Nephron (organoid): ENCODE data around the gene ZNF605.
A peak's percentile ranks its signal among the peaks of the same experiment; 100 is the strongest.
"Not testable (repeated sequence)": the region's sequence is repeated elsewhere in the genome, so short reads cannot be mapped to it uniquely, and the experiment has no call there.

Experiments
- H3K27ac Mint-ChIP-seq, 3 experiments: 2 replicates each; pipeline ENCODE4 v1.8.0; 2020; ENCODE audit warnings: mixed read lengths in 3 of 3, mild to moderate bottlenecking in 2 of 3, moderate library complexity in 1 of 3
- H3K27me3 Mint-ChIP-seq: 2 replicates; pipeline ENCODE4 v1.8.0; 2021; ENCODE audit warnings: low read depth, mild to moderate bottlenecking, moderate library complexity, mixed read lengths
- H3K36me3 Mint-ChIP-seq: 2 replicates; pipeline ENCODE4 v1.8.0; 2020; ENCODE audit warnings: low read depth, mixed read lengths
- H3K4me1 Mint-ChIP-seq: 2 replicates; pipeline ENCODE4 v1.8.0; 2020; ENCODE audit warnings: mixed read lengths
- H3K4me3 Mint-ChIP-seq, 3 experiments: 2 replicates each; pipeline ENCODE4 v1.8.0; 2020; ENCODE audit warnings: mild to moderate bottlenecking in 3 of 3, mixed read lengths in 3 of 3, moderate library complexity in 2 of 3
- H3K9me3 Mint-ChIP-seq: 2 replicates; pipeline ENCODE4 v1.8.0; 2020; ENCODE audit warnings: mixed read lengths
- TF ChIP-seq, protein P1 (sequence below), 3 experiments: fragments of 200-600 bp; sonication (generic); IDR thresholded peaks; one replicate each; pipeline ENCODE4 v1.5.0; 2021; ENCODE audit warnings: antibody characterized with exemption in 3 of 3; ENCODE audit not compliant: unreplicated experiment in 3 of 3

ZNF605 gene

DNA sequence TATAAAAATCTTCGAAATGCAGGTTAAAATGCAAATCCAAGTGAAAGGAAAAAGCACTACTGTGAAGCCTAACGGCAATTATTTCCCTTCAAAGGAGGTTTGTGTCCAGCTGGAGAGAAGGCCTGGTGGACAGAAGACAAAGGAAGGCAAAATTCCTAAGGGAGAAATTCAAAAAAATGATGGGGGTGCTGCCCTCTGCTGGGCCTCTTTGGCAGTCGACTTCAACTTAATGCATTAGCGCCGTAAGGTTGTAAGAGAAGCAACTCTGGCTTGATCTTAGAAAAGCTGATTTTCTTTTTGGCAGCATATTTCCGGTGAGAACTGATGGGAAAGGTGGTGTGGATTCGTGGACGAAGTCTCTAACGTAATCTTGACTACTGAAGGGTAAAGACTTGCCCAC, 34.4 kb downstream of the ZNF605 start:
- no peaks in the 10 kb centered on the region for H3K4me1 Mint-ChIP-seq
- H3K27me3 Mint-ChIP-seq: no peaks in the 10 kb centered on the region
- TF ChIP-seq, protein P1, sequence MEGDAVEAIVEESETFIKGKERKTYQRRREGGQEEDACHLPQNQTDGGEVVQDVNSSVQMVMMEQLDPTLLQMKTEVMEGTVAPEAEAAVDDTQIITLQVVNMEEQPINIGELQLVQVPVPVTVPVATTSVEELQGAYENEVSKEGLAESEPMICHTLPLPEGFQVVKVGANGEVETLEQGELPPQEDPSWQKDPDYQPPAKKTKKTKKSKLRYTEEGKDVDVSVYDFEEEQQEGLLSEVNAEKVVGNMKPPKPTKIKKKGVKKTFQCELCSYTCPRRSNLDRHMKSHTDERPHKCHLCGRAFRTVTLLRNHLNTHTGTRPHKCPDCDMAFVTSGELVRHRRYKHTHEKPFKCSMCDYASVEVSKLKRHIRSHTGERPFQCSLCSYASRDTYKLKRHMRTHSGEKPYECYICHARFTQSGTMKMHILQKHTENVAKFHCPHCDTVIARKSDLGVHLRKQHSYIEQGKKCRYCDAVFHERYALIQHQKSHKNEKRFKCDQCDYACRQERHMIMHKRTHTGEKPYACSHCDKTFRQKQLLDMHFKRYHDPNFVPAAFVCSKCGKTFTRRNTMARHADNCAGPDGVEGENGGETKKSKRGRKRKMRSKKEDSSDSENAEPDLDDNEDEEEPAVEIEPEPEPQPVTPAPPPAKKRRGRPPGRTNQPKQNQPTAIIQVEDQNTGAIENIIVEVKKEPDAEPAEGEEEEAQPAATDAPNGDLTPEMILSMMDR (IDR thresholded peaks at IDR 0.05; ENCODE audit: unreplicated experiment in 3 of 3): no peak
- no peak overlapping the region for H3K4me3 Mint-ChIP-seq
- H3K27ac Mint-ChIP-seq: no peak overlapping the region
- peaks cover 79% of the 10 kb centered on the region for H3K9me3 Mint-ChIP-seq
- H3K36me3 Mint-ChIP-seq: peaks cover 85% of the 10 kb centered on the region

DNA sequence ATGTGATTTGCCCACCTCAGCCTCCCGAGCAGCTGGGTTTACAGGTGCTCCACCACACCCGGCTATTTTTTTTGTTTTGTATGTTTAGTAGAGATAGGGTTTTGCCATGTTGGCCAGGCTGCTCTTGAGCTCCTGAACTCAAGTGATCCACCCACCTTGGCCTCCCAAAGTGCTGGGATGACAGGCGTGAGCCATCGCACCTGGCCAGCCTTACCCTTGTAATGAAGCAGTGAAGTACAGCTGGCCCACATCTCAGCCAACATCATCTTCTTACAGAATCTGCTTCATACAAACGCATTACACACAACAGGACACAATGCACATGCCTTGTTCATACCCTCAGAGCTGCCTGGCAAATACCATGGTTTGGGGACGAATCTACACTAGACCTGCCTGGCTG, 37.4 kb downstream of the ZNF605 start:
- Mint-ChIP-seq H3K4me3 (no peak overlapping the region), H3K9me3 (peaks cover 74% of the 10 kb centered on the region), H3K36me3 (peaks cover 77% of the 10 kb centered on the region), H3K27me3 (no peaks in the 10 kb centered on the region), H3K4me1 (no peaks in the 10 kb centered on the region), H3K27ac (no peak overlapping the region)
- TF ChIP-seq, protein P1 (IDR thresholded peaks at IDR 0.05; ENCODE audit: unreplicated experiment in 3 of 3): no peak

DNA sequence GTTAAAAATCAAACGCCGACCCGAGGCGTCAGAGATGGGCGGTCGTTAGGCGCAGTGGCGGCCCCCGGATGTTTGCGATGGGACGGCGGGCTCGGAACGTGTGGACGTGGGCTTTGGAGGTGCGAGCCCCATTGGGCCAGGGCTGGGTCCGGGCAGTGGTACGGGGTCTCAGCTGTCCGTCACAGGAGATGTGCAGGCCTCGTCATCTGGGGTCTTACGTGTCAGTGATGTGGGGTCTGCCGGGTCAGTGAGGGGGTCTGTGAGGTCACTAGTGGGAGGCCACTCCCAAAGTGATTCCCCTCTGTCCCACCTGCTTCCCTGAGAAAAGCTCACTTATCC, 47.1 kb downstream of the ZNF605 start:
- H3K4me3 Mint-ChIP-seq: peak overlapping the region; percentile 80 to 99 (median 94)
- peaks cover 4% of the 10 kb centered on the region for H3K27me3 Mint-ChIP-seq
- H3K9me3 Mint-ChIP-seq: peaks cover 52% of the 10 kb centered on the region
- H3K27ac Mint-ChIP-seq: peak overlapping the region in 2 of 3 experiments; percentile 66 to 72
- peaks cover 37% of the 10 kb centered on the region for H3K36me3 Mint-ChIP-seq
- H3K4me1 Mint-ChIP-seq: no peaks in the 10 kb centered on the region
- TF ChIP-seq, protein P1 (IDR thresholded peaks at IDR 0.05; ENCODE audit: unreplicated experiment in 3 of 3): no peak

DNA sequence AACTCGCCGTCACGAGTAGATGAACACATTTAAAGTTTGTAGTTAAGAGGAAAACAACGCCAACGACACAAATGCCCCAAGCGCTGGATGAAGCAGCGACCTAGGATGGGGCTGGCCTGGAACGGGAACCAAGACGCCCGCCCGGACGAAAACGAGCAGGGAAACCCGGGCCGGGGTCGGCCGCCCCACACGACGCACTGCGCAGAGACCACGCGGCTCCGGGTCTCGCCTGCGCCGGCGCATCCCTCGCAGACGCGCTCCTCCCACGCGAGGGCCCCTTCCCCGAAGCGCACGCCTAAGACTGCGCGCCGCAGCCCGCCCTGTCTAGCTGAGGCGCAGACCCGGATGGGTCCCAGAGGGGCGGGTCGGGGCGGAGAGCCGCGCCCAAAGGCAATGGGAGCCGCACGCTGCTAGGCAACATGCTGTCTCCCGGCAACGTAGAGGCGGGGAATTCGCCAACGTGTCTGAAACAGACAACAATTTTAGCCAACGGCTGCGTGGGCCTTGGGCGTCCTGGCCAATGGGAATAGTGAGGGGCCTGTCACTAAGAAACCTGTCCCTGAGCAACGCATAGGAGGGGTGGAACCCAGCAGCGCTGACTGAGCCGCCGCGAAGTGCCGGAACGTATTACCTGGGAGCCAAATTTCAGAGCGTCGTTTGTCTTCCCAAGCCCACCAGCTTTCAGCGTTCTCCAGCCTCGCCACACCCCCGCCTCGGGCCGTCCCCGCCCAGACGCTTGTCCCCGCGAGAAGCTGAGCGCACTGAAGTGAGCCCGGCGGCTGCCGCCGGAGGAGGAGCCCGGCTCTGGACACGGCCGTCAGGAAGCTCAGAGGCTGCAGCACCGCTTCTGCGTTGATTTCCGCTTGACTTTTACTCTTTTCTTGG, 47.7 kb downstream of the ZNF605 start:
- no peaks in the 10 kb centered on the region for H3K4me1 Mint-ChIP-seq
- H3K36me3 Mint-ChIP-seq: peaks cover 33% of the 10 kb centered on the region
- peak overlapping the region; percentile 66 to 80 (median 72) for H3K27ac Mint-ChIP-seq
- peak overlapping the region; percentile 80 to 99 (median 94) for H3K4me3 Mint-ChIP-seq
- peaks cover 4% of the 10 kb centered on the region for H3K27me3 Mint-ChIP-seq
- TF ChIP-seq, protein P1 (IDR thresholded peaks at IDR 0.05; ENCODE audit: unreplicated experiment in 3 of 3): no peak
- peaks cover 48% of the 10 kb centered on the region for H3K9me3 Mint-ChIP-seq

DNA sequence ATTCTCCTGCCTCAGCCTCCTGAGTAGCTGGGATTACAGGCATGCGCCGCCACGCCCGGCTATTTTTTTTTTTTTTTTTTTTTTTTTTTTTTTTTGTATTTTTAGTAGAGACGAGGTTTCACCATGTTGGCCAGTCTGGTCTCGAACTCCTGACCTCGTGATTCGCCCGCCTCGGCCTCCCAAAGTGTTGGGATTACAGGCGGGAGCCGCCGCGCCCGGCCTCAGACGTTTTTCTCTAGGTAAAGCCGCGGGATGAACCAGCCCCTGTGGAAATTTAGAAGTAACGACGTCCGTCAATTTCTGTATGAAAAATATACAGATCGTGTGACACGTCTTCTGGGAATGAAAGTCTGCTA, 48.3 kb downstream of the ZNF605 start:
- not testable (repeated sequence) for H3K27me3 Mint-ChIP-seq, H3K4me1 Mint-ChIP-seq, H3K27ac Mint-ChIP-seq
- peak overlapping the region; percentile 74 to 99 (median 80) for H3K4me3 Mint-ChIP-seq
- peaks cover 32% of the 10 kb centered on the region for H3K36me3 Mint-ChIP-seq
- H3K9me3 Mint-ChIP-seq: peaks cover 50% of the 10 kb centered on the region

DNA sequence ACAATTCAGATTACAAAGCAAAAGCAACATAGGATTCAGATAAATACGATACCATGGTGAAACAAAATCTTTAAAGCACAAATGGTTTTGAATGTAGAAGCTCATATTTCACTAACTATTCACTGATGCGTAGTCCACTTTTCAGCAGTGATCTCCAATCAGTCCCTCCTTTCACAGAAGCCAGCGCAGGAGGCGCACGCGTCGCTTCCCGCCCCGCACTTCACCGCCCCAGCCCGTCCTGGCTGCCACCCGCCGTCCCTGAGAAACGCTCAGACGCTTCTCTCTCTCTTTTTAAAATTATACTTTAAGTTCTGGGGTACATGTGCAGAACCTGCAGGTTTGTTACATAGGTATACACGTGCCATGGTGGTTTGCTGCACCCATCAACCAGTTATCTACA, 48.9 kb downstream of the ZNF605 start:
- Mint-ChIP-seq H3K27ac (no peak overlapping the region), H3K36me3 (peaks cover 29% of the 10 kb centered on the region), H3K9me3 (peaks cover 48% of the 10 kb centered on the region), H3K4me3 (peak overlapping the region; percentile 10 to 64 (median 51)), H3K27me3 (peaks cover 4% of the 10 kb centered on the region), H3K4me1 (no peaks in the 10 kb centered on the region)
- TF ChIP-seq, protein P1 (IDR thresholded peaks at IDR 0.05; ENCODE audit: unreplicated experiment in 3 of 3): no peak
